IMR-90 (cell line): ENCODE results near the gene PLCXD1. TPM values are rescaled to one million over a fixed set of nuclear protein-coding genes. Genes with fewer than 3 reads are reported as not detected.

ENCODE experiments used
- ATAC-seq: fragments of 200-7000 bp; cut with Tn5 transposase; 2 replicates; pipeline ENCODE4 v1.9.1; 2020; ENCODE audit warnings: low read depth, mild to moderate bottlenecking, moderate library complexity
- BruUV-seq: library from RNA; stranded (reverse); fragments of 400-500 nt; replicated peaks from 2 replicates; lab custom pipeline; 2021; lab: Mats Ljungman, UMichigan
- CTCF ChIA-PET: fragments of 300-600 bp; formaldehyde crosslinking; extraction: SDS; loops from one replicate; lab custom pipeline; 2021; ENCODE audit warnings: antibody characterized with exemption; lab: Yijun Ruan, JAX
- POLR2A ChIA-PET: fragments of 300-600 bp; sonication (Branson Sonifier 250); formaldehyde crosslinking; loops from one replicate; lab custom pipeline; 2022; ENCODE audit warnings: antibody characterized with exemption; ENCODE audit not compliant: unreplicated experiment; lab: Charles Lee
- DNase-seq: peaks from one replicate; pipeline ENCODE4 v3.0.0; 2013
- H2AFZ ChIP-seq: replicated peaks from 2 replicates; pipeline ENCODE3; 2013; ENCODE audit warnings: low read length, mild to moderate bottlenecking; ENCODE audit not compliant: poor library complexity
- H2AK5ac ChIP-seq: 2 replicates; pipeline ENCODE4 v1.6.1; 2013; ENCODE audit warnings: low read depth, low read length, inconsistent platforms
- H2AK9ac ChIP-seq: replicated peaks from 2 replicates; pipeline ENCODE3; 2013; ENCODE audit warnings: mild to moderate bottlenecking, low read depth, low read length, moderate library complexity; ENCODE audit not compliant: poor library complexity
- H2BK120ac ChIP-seq: 2 replicates; pipeline ENCODE4 v1.6.1; 2013; ENCODE audit warnings: low read depth, low read length, inconsistent platforms
- H2BK15ac ChIP-seq: 3 replicates; pipeline ENCODE4 v1.6.1; 2013; ENCODE audit warnings: low read depth, low read length, inconsistent platforms
- H2BK20ac ChIP-seq: 2 replicates; pipeline ENCODE4 v1.6.1; 2013; ENCODE audit warnings: low read depth, mild to moderate bottlenecking, inconsistent platforms, low read length, moderate library complexity
- H2BK5ac ChIP-seq: 2 replicates; pipeline ENCODE4 v1.6.1; 2013; ENCODE audit warnings: mild to moderate bottlenecking, low read depth, low read length, inconsistent platforms; ENCODE audit not compliant: poor library complexity, severe bottlenecking
- H3K14ac ChIP-seq: replicated peaks from 2 replicates; pipeline ENCODE4 v1.6.1; 2013; ENCODE audit warnings: low read depth, low read length, inconsistent platforms
- H3K18ac ChIP-seq: 2 replicates; pipeline ENCODE4 v1.6.1; 2013; ENCODE audit warnings: low read depth, low read length, control low read depth
- H3K23ac ChIP-seq: 2 replicates; pipeline ENCODE4 v1.6.1; 2013; ENCODE audit warnings: low read depth, low read length, inconsistent platforms
- H3K27ac ChIP-seq: 2 replicates; pipeline ENCODE4 v1.5.1; 2013; ENCODE audit warnings: mild to moderate bottlenecking, control low read depth, low read length; ENCODE audit not compliant: insufficient read depth
- H3K27me3 ChIP-seq: 2 replicates; pipeline ENCODE4 v1.6.1; 2013; ENCODE audit warnings: low read length; ENCODE audit not compliant: control insufficient read depth, insufficient read depth
- H3K36me3 ChIP-seq: 2 replicates; pipeline ENCODE4 v1.6.1; 2013; ENCODE audit warnings: low read length, mixed read lengths; ENCODE audit not compliant: control insufficient read depth, insufficient read depth
- H3K4ac ChIP-seq: 2 replicates; pipeline ENCODE4 v1.6.1; 2013; ENCODE audit warnings: low read depth, low read length, inconsistent platforms
- H3K4me1 ChIP-seq: 2 replicates; pipeline ENCODE4 v1.6.1; 2013; ENCODE audit warnings: low read length, mixed read lengths; ENCODE audit not compliant: control insufficient read depth, insufficient read depth
- H3K4me2 ChIP-seq: 2 replicates; pipeline ENCODE4 v1.6.1; 2013; ENCODE audit warnings: low read depth, mild to moderate bottlenecking, control low read depth, low read length, moderate library complexity
- H3K4me3 ChIP-seq: 2 replicates; pipeline ENCODE4 v1.5.1; 2013; ENCODE audit warnings: low read depth, mild to moderate bottlenecking, control low read depth, low read length, moderate library complexity; ENCODE audit not compliant: insufficient read depth
- H3K56ac ChIP-seq: 2 replicates; pipeline ENCODE4 v1.6.1; 2013; ENCODE audit warnings: low read length, inconsistent platforms; ENCODE audit not compliant: insufficient read depth; ENCODE audit errors: extremely low read depth
- H3K79me1 ChIP-seq, 2 experiments: 2 replicates each; pipeline ENCODE4 v1.6.1; 2013; ENCODE audit warnings: low read length in 2 of 2, inconsistent platforms in 1 of 2, low read depth in 1 of 2
- H3K9ac ChIP-seq: 2 replicates; pipeline ENCODE4 v1.6.1; 2013; ENCODE audit warnings: low read depth, low read length, control low read depth
- H3K9me1 ChIP-seq: 2 replicates; pipeline ENCODE4 v1.6.1; 2013; ENCODE audit warnings: low read length, inconsistent platforms; ENCODE audit not compliant: insufficient read depth
- H3K9me3 ChIP-seq: 2 replicates; pipeline ENCODE4 v1.6.1; 2013; ENCODE audit warnings: low read length; ENCODE audit not compliant: control insufficient read depth, insufficient read depth
- H4K20me1 ChIP-seq: 2 replicates; pipeline ENCODE4 v1.6.1; 2013; ENCODE audit warnings: low read length, inconsistent platforms; ENCODE audit not compliant: insufficient read depth
- H4K5ac ChIP-seq: 2 replicates; pipeline ENCODE4 v1.6.1; 2013; ENCODE audit warnings: mild to moderate bottlenecking, low read depth, low read length, control low read depth
- H4K8ac ChIP-seq, 2 experiments: 2 replicates each; pipeline ENCODE4 v1.6.1; 2013; ENCODE audit warnings: low read depth in 2 of 2, low read length in 2 of 2, control low read depth in 1 of 2, inconsistent platforms in 1 of 2
- H4K91ac ChIP-seq: 2 replicates; pipeline ENCODE4 v1.6.1; 2013; ENCODE audit warnings: low read depth, low read length, inconsistent platforms; ENCODE audit not compliant: insufficient read depth
- CEBPB ChIP-seq: IDR thresholded peaks from 2 replicates; pipeline ENCODE4 v1.6.1; 2012; ENCODE audit warnings: low read depth, low read length, improper control_type of control experiment
- ELK1 ChIP-seq: fragments of 150-350 bp; IDR thresholded peaks from 2 replicates; pipeline ENCODE4 v1.6.1; 2016; ENCODE audit warnings: low read depth, mild to moderate bottlenecking, low read length, moderate library complexity, borderline replicate concordance
- FOS ChIP-seq: fragments of 150-350 bp; IDR thresholded peaks from 2 replicates; pipeline ENCODE4 v1.6.1; 2016; ENCODE audit warnings: low read depth, low read length
- MAZ ChIP-seq: IDR thresholded peaks from 2 replicates; pipeline ENCODE4 v1.6.1; 2012; ENCODE audit warnings: low read depth, mild to moderate bottlenecking, low read length, improper control_type of control experiment, moderate library complexity, borderline replicate concordance
- NFE2L2 ChIP-seq: fragments of 150-350 bp; IDR thresholded peaks from 2 replicates; pipeline ENCODE4 v1.6.1; 2016; ENCODE audit warnings: low read depth, mild to moderate bottlenecking, low read length
- RFX5 ChIP-seq: IDR thresholded peaks from 2 replicates; pipeline ENCODE4 v1.8.0; 2012; ENCODE audit warnings: low read depth, mild to moderate bottlenecking, low read length, moderate library complexity
- USF2 ChIP-seq: fragments of 150-350 bp; IDR thresholded peaks from 2 replicates; pipeline ENCODE4 v1.6.1; 2017; ENCODE audit warnings: mild to moderate bottlenecking, antibody characterized with exemption, low read length, low read depth
- WGBS, 2 experiments: methylation state at CpG; one replicate each; pipeline versions ENCODE4 v1.1.5 to v1.1.7; 2013; ENCODE audit warnings: missing lambda C conversion rate in 2 of 2; ENCODE audit not compliant: insufficient read length in 1 of 2; ENCODE audit errors: extremely low coverage in 2 of 2; 5-methylcytosine and 5-hydroxymethylcytosine counted together
- dilution Hi-C: fragments of 300-500 bp; cut with HindIII; formaldehyde crosslinking; loops from one replicate; pipeline ENCODE4 v1.14.3; 2018; ENCODE audit warnings: low sequenced_read_pairs; ENCODE audit not compliant: unreplicated experiment
- in situ Hi-C: fragments of 300-500 bp; cut with MboI; formaldehyde crosslinking; loops from 3 replicates; pipeline ENCODE4 v1.14.3; 2019; ENCODE audit warnings: low sequenced_read_pairs, inconsistent platforms, mixed read lengths
- intact Hi-C: fragments of 100-400 bp; cut with micrococcal nuclease; formaldehyde crosslinking; loops from 2 replicates; pipeline ENCODE4 v1.10.0; 2022
- polyA plus RNA-seq, 3 experiments: library from polyadenylated mRNA; depleted of rRNA; stranded (reverse); fragments of >200 nt; gene quantifications; 2 replicates each; pipeline ENCODE4 v1.2.3, GENCODE V29; 2012; ENCODE audit warnings: low replicate concordance in 1 of 3
- total RNA-seq: library from RNA; depleted of rRNA; stranded (reverse); fragments of >200 nt; gene quantifications from 2 replicates; pipeline ENCODE4 v1.2.3, GENCODE V29; 2012

The PLCXD1 gene
- total and polyA plus RNA-seq, 2 of the 4 experiments (the other 2 are of a cell fraction): 16.7 to 17.7 TPM

GRCh38 chrX:352181-352580, 71.0 kb downstream of the PLCXD1 start:
- Histone ChIP-seq H3K4me3 (no peak overlapping the region), H3K14ac (no peak overlapping the region), H4K20me1 (no peaks in the 10 kb centered on the region; the same call in 1 of the 2 replicates), H3K27me3 (no peaks in the 10 kb centered on the region), H3K4ac (no peak overlapping the region), H3K56ac (no peak overlapping the region), H3K9me1 (no peaks in the 10 kb centered on the region), H2BK5ac (no peak overlapping the region), H2AK5ac (no peak overlapping the region), H3K9me3 (no peaks in the 10 kb centered on the region), H3K4me2 (no peak overlapping the region), H2BK15ac (no peak overlapping the region), H4K91ac (no peak overlapping the region), H3K79me1 (peaks cover 0 to 5% of the 10 kb centered on the region in 2 experiments; a peak in 2 of 4 replicates), H3K23ac (no peak overlapping the region), H3K4me1 (no peaks in the 10 kb centered on the region; the same call in 1 of the 2 replicates), H3K27ac (no peak overlapping the region), H4K5ac (no peak overlapping the region), H3K18ac (no peak overlapping the region), H3K9ac (no peak overlapping the region), H2BK120ac (no peak overlapping the region), H2BK20ac (no peak overlapping the region), H3K36me3 (peaks cover 3% of the 10 kb centered on the region), H2AFZ (no peak overlapping the region), H2AK9ac (no peak overlapping the region), H4K8ac (no peak overlapping the region)
- 96% methylated on average over 26 of the region's 27 CpGs; no CpG with 5 or more reads in 1 of the 2 experiments for WGBS, 2 experiments
- dilution Hi-C loops (no loop called here), in situ Hi-C loops (no loop called here), intact Hi-C loops (no loop called here)
- DNase-seq: no peak
- ChIA-PET CTCF (no interaction called here), POLR2A (no interaction called here)
- TF ChIP-seq MAZ: no peak
- TF ChIP-seq USF2: no peak
- no peak for TF ChIP-seq CEBPB
- TF ChIP-seq ELK1: no peak
- no peak for TF ChIP-seq FOS
- TF ChIP-seq RFX5: no peak
- TF ChIP-seq NFE2L2: no peak
- BruUV-seq: no TSS peak
- no peak for ATAC-seq
